AG04450 (cell line): Measurements from ENCODE around the gene CACNA1C. TPM values are rescaled to one million over a fixed set of nuclear protein-coding genes. Genes with fewer than 3 reads are reported as not detected.

Source experiments
- CTCF ChIA-PET: fragments of 300-600, 350-600 bp; formaldehyde crosslinking; extraction: SDS; loops from one replicate; lab custom pipeline; 2022; ENCODE audit warnings: antibody characterized with exemption, inconsistent platforms; lab: Charles Lee
- POLR2A ChIA-PET: fragments of 350-600 bp; formaldehyde crosslinking; extraction: SDS; loops from one replicate; lab custom pipeline; 2021; ENCODE audit warnings: antibody characterized with exemption, inconsistent platforms; lab: Yijun Ruan, JAX
- DNase-seq: peaks from one replicate; pipeline ENCODE4 v3.0.0-alpha.2; 2011; ENCODE audit warnings: low read depth, low spot score
- H3K27ac ChIP-seq: one replicate; pipeline ENCODE4 v1.5.1; 2012; ENCODE audit warnings: low read depth, low read length, control low read depth
- H3K27me3 ChIP-seq: one replicate; pipeline ENCODE4 v1.6.0; 2012; ENCODE audit warnings: low read length; ENCODE audit not compliant: control insufficient read depth, insufficient read depth
- H3K4me3 ChIP-seq: 2 replicates; pipeline ENCODE4 v1.5.1; 2011; ENCODE audit warnings: mild to moderate bottlenecking, low read depth, low read length, control low read depth
- H3K9me3 ChIP-seq: 2 replicates; pipeline ENCODE4 v1.5.1; 2012; ENCODE audit warnings: low read length; ENCODE audit not compliant: control insufficient read depth, insufficient read depth
- polyA plus RNA-seq: library from polyadenylated mRNA; depleted of rRNA; stranded (reverse); fragments of >200 nt; gene quantifications from 2 replicates; pipeline ENCODE4 v1.2.3, GENCODE V29; 2011
- TF ChIP-seq, protein P1 (sequence below): IDR thresholded peaks from 2 replicates; pipeline ENCODE4 v1.5.1; 2011; ENCODE audit warnings: low read depth, low read length, control low read depth, inconsistent platforms

The CACNA1C gene
- polyA plus RNA-seq, 1 experiment: 5.9 TPM

- Histone ChIP-seq H3K4me3 (no peak overlapping the region), H3K27ac (no peak overlapping the region), H3K9me3 (no peaks in the 10 kb centered on the region), H3K27me3 (peaks cover 28% of the 10 kb centered on the region)
- DNase-seq: no peak
- CTCF ChIA-PET: interaction anchor here (2.1 kb wide), 1 partner anchor 12 kb away, joined by 8 read pairs; no protein-coding TSS in a partner anchor
- POLR2A ChIA-PET: no interaction called here
- TF ChIP-seq, protein P1, sequence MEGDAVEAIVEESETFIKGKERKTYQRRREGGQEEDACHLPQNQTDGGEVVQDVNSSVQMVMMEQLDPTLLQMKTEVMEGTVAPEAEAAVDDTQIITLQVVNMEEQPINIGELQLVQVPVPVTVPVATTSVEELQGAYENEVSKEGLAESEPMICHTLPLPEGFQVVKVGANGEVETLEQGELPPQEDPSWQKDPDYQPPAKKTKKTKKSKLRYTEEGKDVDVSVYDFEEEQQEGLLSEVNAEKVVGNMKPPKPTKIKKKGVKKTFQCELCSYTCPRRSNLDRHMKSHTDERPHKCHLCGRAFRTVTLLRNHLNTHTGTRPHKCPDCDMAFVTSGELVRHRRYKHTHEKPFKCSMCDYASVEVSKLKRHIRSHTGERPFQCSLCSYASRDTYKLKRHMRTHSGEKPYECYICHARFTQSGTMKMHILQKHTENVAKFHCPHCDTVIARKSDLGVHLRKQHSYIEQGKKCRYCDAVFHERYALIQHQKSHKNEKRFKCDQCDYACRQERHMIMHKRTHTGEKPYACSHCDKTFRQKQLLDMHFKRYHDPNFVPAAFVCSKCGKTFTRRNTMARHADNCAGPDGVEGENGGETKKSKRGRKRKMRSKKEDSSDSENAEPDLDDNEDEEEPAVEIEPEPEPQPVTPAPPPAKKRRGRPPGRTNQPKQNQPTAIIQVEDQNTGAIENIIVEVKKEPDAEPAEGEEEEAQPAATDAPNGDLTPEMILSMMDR: no peak
Observed at GRCh38 chr12:2046957-2047356, 5.8 kb upstream of the CACNA1C start.

GRCh38 chr12:2047752-2048151, 5.0 kb upstream of the CACNA1C start:
- TF ChIP-seq, protein P1: no peak
- POLR2A ChIA-PET: no interaction called here
- CTCF ChIA-PET: interaction anchor here (2.1 kb wide), 1 partner anchor 13 kb away, joined by 8 read pairs; no protein-coding TSS in a partner anchor
- Histone ChIP-seq H3K27ac (no peak overlapping the region), H3K27me3 (peaks cover 25% of the 10 kb centered on the region), H3K4me3 (no peak overlapping the region), H3K9me3 (no peaks in the 10 kb centered on the region)
- DNase-seq: no peak

DNA sequence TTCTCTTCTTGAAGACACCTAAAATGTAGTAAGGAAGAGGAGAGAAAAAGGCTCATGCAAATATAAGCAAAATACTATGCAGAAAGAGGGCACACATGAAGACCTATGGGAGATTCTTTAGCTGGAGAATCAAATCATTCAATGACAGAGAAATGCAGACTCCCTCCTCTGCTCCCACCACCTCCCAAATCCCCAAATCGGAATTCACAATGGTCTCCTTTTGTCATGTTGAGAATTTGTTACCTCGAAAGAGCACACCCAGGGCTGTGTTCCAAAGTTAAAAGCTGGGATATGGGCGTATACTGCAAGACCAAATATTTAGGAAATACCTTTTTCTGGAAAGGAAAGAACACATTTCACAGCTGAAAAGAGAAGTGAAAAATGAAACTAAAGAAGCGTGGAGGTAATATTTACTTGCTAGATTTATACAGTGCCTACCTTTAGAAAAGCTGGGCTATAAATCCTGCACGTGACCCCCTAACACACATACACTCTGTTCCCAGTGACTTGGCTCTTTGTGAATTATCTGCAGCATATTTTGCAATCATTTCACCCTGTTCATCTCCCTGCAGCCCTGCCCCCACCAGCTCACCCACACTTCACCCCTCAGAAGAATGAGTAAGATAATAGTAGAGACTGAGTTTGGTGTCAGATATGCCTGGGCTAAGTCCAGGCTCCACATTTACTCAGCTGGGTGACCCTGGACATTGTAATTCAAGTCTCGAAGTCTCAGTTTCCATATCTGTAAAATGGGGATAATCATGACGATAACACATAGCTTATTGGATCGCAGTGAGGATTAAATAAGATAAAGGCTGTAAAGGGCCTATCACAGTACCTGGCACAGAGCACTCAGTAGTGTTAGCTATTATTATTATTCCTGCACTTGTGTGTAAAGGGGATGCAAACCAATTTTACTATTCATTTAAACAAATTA, 2.9 kb upstream of the CACNA1C start:
- H3K27me3 ChIP-seq: peaks cover 16% of the 10 kb centered on the region
- CTCF ChIA-PET: interaction anchor here (1.0 to 1.2 kb wide), 3 partner anchors 110 to 534 kb away, joined by 3 to 4 read pairs (median 4); no protein-coding TSS in a partner anchor

GRCh38 chr12:2051700-2052621, 826 bp upstream of the CACNA1C start:
- Histone ChIP-seq H3K4me3 (peak overlapping the region; percentile 80), H3K9me3 (no peaks in the 10 kb centered on the region), H3K27me3 (peaks cover 7% of the 10 kb centered on the region), H3K27ac (no peak overlapping the region)
- ChIA-PET POLR2A (interaction anchor here (0.6 kb wide), 1 partner anchor 111 kb away, joined by 3 read pairs; no protein-coding TSS in a partner anchor), CTCF (no interaction called here)
- TF ChIP-seq, protein P1: no peak
- DNase-seq: no peak

More for the DNA sequence above, 2.9 kb upstream of the CACNA1C start:
- TF ChIP-seq, protein P1: no peak
- POLR2A ChIA-PET: no interaction called here
- no peak overlapping the region for H3K4me3 ChIP-seq
- no peak overlapping the region for H3K27ac ChIP-seq
- no peak for DNase-seq
- H3K9me3 ChIP-seq: no peaks in the 10 kb centered on the region
